Keratinocyte (primary cell): ENCODE results near the gene ODAD4. TPM values are rescaled to one million over a fixed set of nuclear protein-coding genes. Genes with fewer than 3 reads are reported as not detected.

Source experiments
- DNase-seq: peaks from one replicate; pipeline ENCODE4 v3.0.0-alpha.2; 2011; ENCODE audit warnings: low read depth, missing footprints, low spot score
- FAIRE-seq: peaks from 2 replicates; lab custom pipeline; 2011; peaks lifted over from hg19 to GRCh38; lab: Jason Lieb, UNC
- H2AFZ ChIP-seq: 2 replicates; pipeline ENCODE4 v1.6.0; 2012; ENCODE audit warnings: low read length, control low read depth, inconsistent platforms; ENCODE audit not compliant: control insufficient read depth
- H3K27ac ChIP-seq: 2 replicates; pipeline ENCODE4 v1.5.1; 2011; ENCODE audit warnings: low read length; ENCODE audit not compliant: control insufficient read depth, insufficient read depth
- H3K27me3 ChIP-seq: 3 replicates; pipeline ENCODE4 v1.6.0; 2011; ENCODE audit warnings: low read length; ENCODE audit not compliant: control insufficient read depth, insufficient read depth; ENCODE audit errors: extremely low read depth
- H3K36me3 ChIP-seq, 2 experiments: 2 replicates in 1 of 2; 3 replicates in 1 of 2; pipeline ENCODE4 v1.5.1; 2011; ENCODE audit warnings: low read length in 2 of 2, mild to moderate bottlenecking in 1 of 2; ENCODE audit not compliant: control insufficient read depth in 2 of 2, insufficient read depth in 2 of 2; ENCODE audit errors: extremely low read depth in 1 of 2
- H3K4me1 ChIP-seq: 3 replicates; pipeline ENCODE4 v1.5.1; 2011; ENCODE audit warnings: low read length; ENCODE audit not compliant: control insufficient read depth, insufficient read depth; ENCODE audit errors: extremely low read depth
- H3K4me2 ChIP-seq: 3 replicates; pipeline ENCODE4 v1.6.0; 2011; ENCODE audit warnings: low read depth, low read length; ENCODE audit not compliant: control insufficient read depth, insufficient read depth; ENCODE audit errors: extremely low read depth
- H3K4me3 ChIP-seq, 3 experiments: fragments of 200-600 bp in 1 of 3; sonication (generic) in 1 of 3; 2 replicates in 2 of 3; 3 replicates in 1 of 3; pipeline ENCODE4 v1.5.1; 2011 to 2016; ENCODE audit warnings: low read length in 3 of 3, mild to moderate bottlenecking in 3 of 3, control low read depth in 2 of 3, inconsistent platforms in 1 of 3, low read depth in 1 of 3, mixed read lengths in 1 of 3, mixed run types in 1 of 3, moderate library complexity in 1 of 3; ENCODE audit not compliant: control insufficient read depth in 2 of 3, insufficient read depth in 2 of 3; ENCODE audit errors: extremely low read depth in 1 of 3
- H3K79me2 ChIP-seq: 2 replicates; pipeline ENCODE4 v1.6.0; 2012; ENCODE audit warnings: low read length; ENCODE audit not compliant: control insufficient read depth, insufficient read depth
- H3K9ac ChIP-seq: 3 replicates; pipeline ENCODE4 v1.6.0; 2011; ENCODE audit warnings: low read length; ENCODE audit not compliant: control insufficient read depth, insufficient read depth; ENCODE audit errors: extremely low read depth
- H3K9me1 ChIP-seq: 3 replicates; pipeline ENCODE4 v1.6.0; 2011; ENCODE audit warnings: low read length; ENCODE audit not compliant: control insufficient read depth, insufficient read depth; ENCODE audit errors: extremely low read depth
- H3K9me3 ChIP-seq: 2 replicates; pipeline ENCODE4 v1.5.1; 2012; ENCODE audit warnings: low read depth, low read length; ENCODE audit not compliant: control insufficient read depth
- H4K20me1 ChIP-seq: 3 replicates; pipeline ENCODE4 v1.6.0; 2011; ENCODE audit warnings: low read length; ENCODE audit not compliant: control insufficient read depth, insufficient read depth; ENCODE audit errors: extremely low read depth
- CTCF ChIP-seq, 3 experiments: IDR thresholded peaks in 1 of 3; conservative IDR thresholded peaks in 1 of 3; optimal IDR thresholded peaks in 1 of 3; 2 replicates in 2 of 3; 3 replicates in 1 of 3; pipeline versions ENCODE3 to v1.5.1; 2011; ENCODE audit warnings: low read length in 3 of 3, mild to moderate bottlenecking in 3 of 3, moderate library complexity in 2 of 3, control low read depth in 1 of 3, inconsistent platforms in 1 of 3; ENCODE audit not compliant: insufficient read depth in 2 of 3; ENCODE audit errors: extremely low read depth in 1 of 3
- EZH2 ChIP-seq: IDR thresholded peaks from one replicate; pipeline ENCODE4 v1.6.1; 2012; ENCODE audit warnings: inconsistent platforms, mild to moderate bottlenecking, low read length, moderate library complexity
- dilution Hi-C: fragments of 300-500 bp; cut with MboI; formaldehyde crosslinking; loops from one replicate; pipeline ENCODE4 v1.7.0; 2020; ENCODE audit warnings: low sequenced_read_pairs; ENCODE audit not compliant: extremely low pct_ligation_motif_present
- polyA plus RNA-seq, 5 experiments: library from polyadenylated mRNA; depleted of rRNA in 3 of 5; stranded (reverse) in 3 of 5; stranded (forward) in 1 of 5; unstranded in 1 of 5; fragments of >200 nt; gene quantifications; 1 replicate in 1 of 5; 2 replicates in 3 of 5; 3 replicates in 1 of 5; pipeline versions ENCODE4 v1.2.1 to v1.2.3, GENCODE V29; 2011 to 2012; ENCODE audit warnings: missing spikeins in 2 of 5, low read depth in 1 of 5, low replicate concordance in 1 of 5

ODAD4 gene
- polyA plus RNA-seq, 1 donor (not counting 4 experiments of a cell fraction or from before 2014, with no cell fraction given), result 0.20 TPM

DNA sequence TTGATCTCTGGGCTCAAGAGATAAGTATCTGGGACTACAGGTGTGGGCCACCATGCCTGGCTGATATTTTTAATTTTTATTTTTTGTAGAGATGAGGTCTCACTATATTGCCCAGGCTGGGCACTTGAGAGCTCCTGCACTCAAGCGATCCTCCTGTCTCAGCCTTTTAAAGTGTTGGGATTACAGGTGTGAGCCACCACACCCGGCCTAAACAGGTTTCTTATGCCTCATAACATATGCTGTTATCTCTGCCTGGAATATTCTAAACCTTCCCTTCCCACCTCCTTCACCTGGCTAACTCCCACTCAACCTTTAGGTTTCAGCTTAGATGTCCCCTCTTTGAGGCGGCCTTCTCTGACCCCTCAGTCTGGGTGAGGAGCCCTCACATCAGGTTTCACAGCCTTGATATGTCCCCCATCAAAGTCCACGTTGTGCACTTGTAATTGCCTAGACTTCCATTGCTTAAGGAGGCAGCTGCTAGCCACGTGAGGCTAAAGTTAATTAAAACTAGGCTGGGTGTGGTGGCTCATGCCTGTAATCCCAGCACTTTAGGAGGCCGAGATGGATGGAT, 27.5 kb downstream of the ODAD4 start:
- Histone ChIP-seq H3K79me2 (no peaks in the 10 kb centered on the region), H3K9ac (no peak overlapping the region), H4K20me1 (no peaks in the 10 kb centered on the region), H3K4me2 (no peak overlapping the region), H3K9me3 (no peaks in the 10 kb centered on the region), H3K4me1 (no peaks in the 10 kb centered on the region), H3K27me3 (peaks cover 5% of the 10 kb centered on the region), H3K9me1 (no peaks in the 10 kb centered on the region), H3K4me3 (no peak overlapping the region), H3K27ac (no peak overlapping the region), H3K36me3 (no peaks in the 10 kb centered on the region), H2AFZ (no peak overlapping the region)
- FAIRE-seq (no peak), DNase-seq (no peak)
- dilution Hi-C loops, result no loop called here
- TF ChIP-seq CTCF (optimal IDR thresholded peaks at IDR 0.05 in 1 of 3, IDR thresholded peaks at IDR 0.05 in 1 of 3, conservative IDR thresholded peaks at IDR 0.05 in 1 of 3; ENCODE audit: extremely low read depth in 1 of 3, insufficient read depth in 2 of 3, low read length in 3 of 3), result no peak

DNA sequence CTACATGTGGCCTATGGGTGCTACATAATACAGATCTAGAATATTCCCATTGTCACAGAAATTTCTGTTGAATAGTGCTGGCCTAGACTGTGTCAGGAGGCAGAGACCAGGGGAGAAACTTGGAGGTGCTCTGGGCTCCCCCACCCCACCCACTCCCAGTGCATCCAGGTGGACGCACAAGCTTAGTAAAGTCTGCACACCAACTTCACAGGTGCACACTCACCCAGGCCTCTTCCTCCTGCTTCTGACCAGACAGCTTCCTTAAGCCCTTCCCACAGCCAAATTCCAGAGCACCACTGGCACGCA, 28.6 kb downstream of the ODAD4 start:
- dilution Hi-C loops, result no loop called here
- no peak for FAIRE-seq
- Histone ChIP-seq H3K9me3 (no peaks in the 10 kb centered on the region), H3K27me3 (peaks cover 5% of the 10 kb centered on the region), H3K4me2 (no peak overlapping the region), H4K20me1 (no peaks in the 10 kb centered on the region), H3K4me1 (no peaks in the 10 kb centered on the region), H3K9me1 (no peaks in the 10 kb centered on the region), H3K36me3 (no peaks in the 10 kb centered on the region), H3K9ac (no peak overlapping the region), H3K27ac (no peak overlapping the region), H3K79me2 (no peaks in the 10 kb centered on the region), H2AFZ (no peak overlapping the region), H3K4me3 (no peak overlapping the region)
- no peak for DNase-seq
- TF ChIP-seq EZH2, result no peak
